T-helper 1 cell treated with Interleukin-12 subunit alpha and Interleukin-12 subunit beta and Interleukin-4 antibody, amounts not matched to agents 30 μg/mL and 1 μg/mL, for 36 hours (primary cell): ENCODE measurements around the gene FREM1.

Experiments
- H3K27ac Mint-ChIP-seq: one replicate; pipeline ENCODE4 v1.8.0; 2021; ENCODE audit warnings: mild to moderate bottlenecking, mixed read lengths
- H3K27me3 Mint-ChIP-seq: one replicate; pipeline ENCODE4 v1.8.0; 2021; ENCODE audit warnings: low read depth, mixed read lengths
- H3K36me3 Mint-ChIP-seq: one replicate; pipeline ENCODE4 v1.8.0; 2021; ENCODE audit warnings: low read depth, mixed read lengths
- H3K4me1 Mint-ChIP-seq: one replicate; pipeline ENCODE4 v1.8.0; 2021; ENCODE audit warnings: low read depth, mixed read lengths
- H3K4me3 Mint-ChIP-seq: one replicate; pipeline ENCODE4 v1.8.0; 2021; ENCODE audit warnings: mild to moderate bottlenecking, moderate library complexity, mixed read lengths
- H3K9me3 Mint-ChIP-seq: one replicate; pipeline ENCODE4 v1.8.0; 2021; ENCODE audit warnings: mixed read lengths

Gene FREM1

DNA sequence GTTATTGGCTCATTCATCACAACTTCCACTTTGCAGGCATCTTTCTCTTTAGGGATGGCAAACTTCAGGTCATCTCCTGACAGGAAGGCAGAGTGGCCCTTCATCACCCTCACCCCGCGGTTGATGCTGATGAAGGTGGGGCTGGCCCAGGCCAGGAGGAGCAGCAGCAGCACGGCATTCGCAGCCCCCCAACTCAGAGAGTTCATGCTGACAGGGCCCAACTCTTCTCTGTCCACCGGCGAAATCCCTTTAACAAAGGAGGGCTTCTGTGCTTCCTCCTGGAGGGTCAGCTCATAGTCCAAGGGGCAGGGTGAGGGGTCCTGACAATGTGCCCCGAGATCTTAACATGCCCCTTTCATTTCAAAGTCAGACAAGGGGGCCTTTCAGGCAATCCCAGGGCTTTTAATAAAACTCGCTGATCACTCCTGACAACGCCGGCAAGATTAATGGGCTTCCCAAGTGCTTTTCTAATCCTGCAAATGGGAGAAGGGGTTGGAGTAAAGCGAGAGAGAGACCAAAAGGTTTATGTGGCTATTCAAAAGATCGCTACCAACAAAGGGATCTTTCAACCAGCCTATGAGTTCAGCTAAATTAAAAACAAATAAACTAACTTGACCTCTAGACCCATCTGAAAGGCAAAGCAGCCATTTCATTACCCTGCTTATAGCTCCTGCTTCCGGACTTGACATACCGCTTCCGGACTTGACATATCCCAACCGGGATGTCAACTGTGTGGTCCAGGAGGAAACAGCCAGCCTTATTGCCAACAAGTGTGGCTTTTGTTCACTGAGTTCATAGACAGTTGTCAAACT lies 41.2 kb downstream of the FREM1 start:
- no peak overlapping the region for H3K4me3 Mint-ChIP-seq
- no peaks in the 10 kb centered on the region for H3K9me3 Mint-ChIP-seq
- H3K4me1 Mint-ChIP-seq, result no peaks in the 10 kb centered on the region

DNA sequence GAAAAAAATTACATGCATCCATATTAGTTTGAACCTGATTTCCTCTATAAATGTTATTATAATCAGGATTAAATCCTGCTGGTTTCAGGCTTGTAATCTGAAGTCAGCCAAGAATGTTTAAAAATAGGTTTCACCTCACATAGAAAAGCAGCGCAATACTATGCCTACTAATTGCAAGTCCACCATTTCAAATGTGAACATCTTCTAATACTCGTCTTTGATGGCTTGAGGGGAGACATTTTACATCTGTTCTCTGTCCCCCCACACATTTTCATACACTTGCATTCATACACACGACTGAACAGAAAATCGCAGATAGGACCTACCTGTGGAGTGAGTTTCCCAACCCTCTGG lies 41.8 kb downstream of the FREM1 start:
- Mint-ChIP-seq H3K27me3 (no peaks in the 10 kb centered on the region), H3K4me1 (no peaks in the 10 kb centered on the region), H3K9me3 (no peaks in the 10 kb centered on the region), H3K27ac (no peak overlapping the region), H3K36me3 (no peaks in the 10 kb centered on the region), H3K4me3 (no peak overlapping the region)

More for the DNA sequence above, 41.2 kb downstream of the FREM1 start:
- H3K27me3 Mint-ChIP-seq, result no peaks in the 10 kb centered on the region
- no peaks in the 10 kb centered on the region for H3K36me3 Mint-ChIP-seq
- H3K27ac Mint-ChIP-seq, result no peak overlapping the region

DNA sequence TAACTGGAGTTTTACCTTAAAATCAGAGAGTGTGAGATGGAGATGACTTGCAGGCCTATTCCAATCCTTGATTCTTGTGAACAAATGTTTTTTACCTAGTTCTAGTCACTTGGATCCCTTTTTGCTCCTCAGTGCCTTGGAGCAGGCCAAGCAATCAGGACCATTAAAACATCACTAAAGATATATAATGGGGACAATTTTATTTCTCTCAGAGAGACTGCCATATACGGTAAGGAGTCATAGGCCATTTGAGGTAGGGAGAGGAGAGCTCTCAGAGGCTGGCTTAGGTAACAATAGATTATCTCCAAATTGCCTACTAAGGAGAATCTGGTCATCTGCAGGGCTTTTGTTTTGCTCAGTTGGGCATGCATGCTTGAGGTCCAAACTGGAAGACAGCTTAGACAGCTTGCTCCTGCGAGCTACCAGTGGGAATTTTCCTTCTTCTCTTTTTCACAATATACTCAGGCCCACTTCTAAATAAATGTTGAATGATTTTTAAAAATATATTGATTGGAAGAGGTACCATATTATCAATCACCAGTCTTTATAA lies 44.0 kb downstream of the FREM1 start:
- H3K9me3 Mint-ChIP-seq, result no peaks in the 10 kb centered on the region
- H3K4me1 Mint-ChIP-seq, result no peaks in the 10 kb centered on the region
- H3K27me3 Mint-ChIP-seq, result no peaks in the 10 kb centered on the region
- no peak overlapping the region for H3K27ac Mint-ChIP-seq
- no peak overlapping the region for H3K4me3 Mint-ChIP-seq
- no peaks in the 10 kb centered on the region for H3K36me3 Mint-ChIP-seq

DNA sequence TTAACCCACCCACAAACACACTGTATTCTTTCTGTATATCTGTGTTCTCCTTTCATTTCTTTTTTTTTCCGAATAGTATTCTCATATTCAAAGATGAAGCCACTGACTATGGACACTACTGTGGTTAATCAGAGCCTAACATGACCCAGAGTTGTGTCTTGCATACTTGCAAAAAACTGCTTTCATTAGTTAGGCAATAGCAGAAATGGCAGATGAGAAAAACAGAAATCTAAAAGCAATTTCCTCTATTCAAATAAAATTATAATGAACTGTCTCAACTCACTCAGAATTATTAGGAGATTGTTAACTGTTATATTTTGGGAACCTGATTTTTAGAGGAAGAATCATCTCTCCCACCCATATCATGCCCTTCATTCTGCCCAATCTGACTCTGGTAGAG lies 45.9 kb downstream of the FREM1 start:
- no peaks in the 10 kb centered on the region for H3K27me3 Mint-ChIP-seq
- no peak overlapping the region for H3K27ac Mint-ChIP-seq
- no peaks in the 10 kb centered on the region for H3K4me1 Mint-ChIP-seq
- no peak overlapping the region for H3K4me3 Mint-ChIP-seq
- H3K9me3 Mint-ChIP-seq, result no peaks in the 10 kb centered on the region
- H3K36me3 Mint-ChIP-seq, result no peaks in the 10 kb centered on the region

DNA sequence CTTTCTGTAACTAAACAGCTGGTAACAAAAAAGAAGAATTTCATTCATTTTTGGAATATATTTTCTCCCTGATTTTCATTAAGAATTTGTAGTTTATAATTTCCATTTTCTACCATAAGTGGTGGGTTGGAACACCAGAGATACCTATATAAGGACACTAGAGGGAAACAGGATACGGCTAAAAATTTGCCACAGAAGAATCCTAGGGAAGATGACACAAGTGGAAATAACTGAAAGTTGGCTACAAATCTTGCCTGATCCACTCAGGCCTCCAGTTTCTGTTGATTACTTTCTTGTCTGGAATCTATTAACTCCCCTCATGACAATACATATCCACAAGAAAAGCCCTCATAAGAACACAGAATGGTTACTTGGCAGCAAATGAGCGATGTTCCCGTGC lies 46.8 kb downstream of the FREM1 start:
- Mint-ChIP-seq H3K4me1 (no peaks in the 10 kb centered on the region), H3K36me3 (no peaks in the 10 kb centered on the region), H3K27me3 (no peaks in the 10 kb centered on the region), H3K4me3 (no peak overlapping the region), H3K9me3 (no peaks in the 10 kb centered on the region), H3K27ac (no peak overlapping the region)

DNA sequence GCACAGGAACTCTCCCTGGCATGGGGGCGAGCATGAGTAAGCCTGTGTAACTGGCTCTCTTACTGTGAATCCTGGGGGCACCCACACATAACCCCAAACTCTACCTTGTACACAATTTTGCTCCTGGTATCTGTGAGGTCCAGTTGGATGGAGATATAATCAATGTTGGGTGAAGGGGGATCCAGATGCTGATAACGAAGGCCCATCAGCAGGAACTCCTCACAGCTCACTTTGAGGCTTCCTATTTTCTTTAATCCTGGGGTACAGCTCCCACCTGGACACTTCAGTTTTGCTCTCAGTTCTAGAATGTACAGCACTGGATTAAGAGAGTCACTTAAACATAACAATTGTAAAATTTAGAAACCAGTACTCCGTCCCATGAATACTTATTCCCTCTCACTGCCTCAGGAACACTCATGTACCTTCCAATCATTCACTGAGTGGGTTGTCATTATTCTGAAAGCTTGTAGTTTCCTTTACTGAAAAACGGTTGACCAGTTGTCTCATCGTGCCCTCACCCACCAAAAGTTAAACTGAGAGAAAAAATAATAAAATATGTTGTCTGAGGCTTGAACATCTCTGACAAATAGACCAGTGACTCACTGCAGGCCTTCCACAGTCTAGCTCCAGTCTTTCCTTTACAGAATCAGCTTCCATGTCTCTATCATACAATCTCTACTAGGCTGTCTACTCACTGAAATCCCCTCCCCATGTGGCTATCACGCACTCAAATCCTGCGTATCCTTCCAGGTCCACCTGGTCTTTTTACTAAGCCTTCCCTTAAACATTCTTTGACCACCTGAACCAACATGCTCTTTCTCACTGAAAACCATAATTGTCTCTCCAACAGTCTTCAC lies 52.6 kb downstream of the FREM1 start:
- Mint-ChIP-seq H3K36me3 (no peaks in the 10 kb centered on the region), H3K27me3 (no peaks in the 10 kb centered on the region), H3K27ac (no peak overlapping the region), H3K4me3 (no peak overlapping the region), H3K4me1 (no peaks in the 10 kb centered on the region), H3K9me3 (no peaks in the 10 kb centered on the region)

DNA sequence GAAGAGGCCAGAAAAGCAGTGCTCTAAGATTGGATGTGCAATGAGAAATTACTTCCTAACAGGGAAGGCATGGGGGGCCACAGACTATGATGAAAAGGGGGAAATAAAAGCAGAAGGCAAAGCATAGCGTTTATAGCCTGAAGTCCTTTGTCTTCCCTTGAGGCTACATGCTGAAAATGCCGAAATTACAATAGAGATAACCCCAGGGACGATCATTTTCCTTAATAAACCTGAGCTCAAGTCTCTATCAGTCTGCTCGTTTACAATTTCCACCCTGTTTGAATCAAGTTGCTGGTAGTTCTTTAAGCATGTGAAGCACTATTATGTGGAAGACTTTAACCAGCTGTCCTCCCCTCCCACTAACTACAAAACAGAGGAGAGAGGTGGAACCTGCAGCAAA lies 60.4 kb downstream of the FREM1 start:
- Mint-ChIP-seq H3K27me3 (peaks cover 10% of the 10 kb centered on the region), H3K4me3 (no peak overlapping the region), H3K4me1 (no peaks in the 10 kb centered on the region), H3K9me3 (no peaks in the 10 kb centered on the region), H3K36me3 (no peaks in the 10 kb centered on the region), H3K27ac (no peak overlapping the region)

DNA sequence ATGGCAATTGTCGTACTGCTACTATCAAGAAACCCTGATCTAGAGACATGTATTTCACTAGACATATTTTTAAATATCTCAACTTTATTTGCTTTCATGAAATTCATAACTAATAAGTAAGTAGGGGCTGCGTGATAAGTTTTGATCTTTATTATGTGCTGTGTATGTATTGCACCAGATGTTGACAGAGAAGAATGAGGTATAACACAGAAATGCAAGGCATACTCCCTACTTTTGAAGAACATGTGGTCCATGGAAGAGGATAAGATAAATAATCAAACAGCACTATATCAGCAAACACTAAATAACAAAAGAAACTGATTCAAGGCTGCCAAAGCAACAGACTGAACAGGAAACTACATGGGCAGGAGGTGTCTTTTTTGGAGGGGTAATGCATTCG lies 60.9 kb downstream of the FREM1 start:
- Mint-ChIP-seq H3K4me3 (no peak overlapping the region), H3K27ac (no peak overlapping the region), H3K4me1 (no peaks in the 10 kb centered on the region), H3K36me3 (no peaks in the 10 kb centered on the region), H3K27me3 (peaks cover 10% of the 10 kb centered on the region), H3K9me3 (no peaks in the 10 kb centered on the region)

DNA sequence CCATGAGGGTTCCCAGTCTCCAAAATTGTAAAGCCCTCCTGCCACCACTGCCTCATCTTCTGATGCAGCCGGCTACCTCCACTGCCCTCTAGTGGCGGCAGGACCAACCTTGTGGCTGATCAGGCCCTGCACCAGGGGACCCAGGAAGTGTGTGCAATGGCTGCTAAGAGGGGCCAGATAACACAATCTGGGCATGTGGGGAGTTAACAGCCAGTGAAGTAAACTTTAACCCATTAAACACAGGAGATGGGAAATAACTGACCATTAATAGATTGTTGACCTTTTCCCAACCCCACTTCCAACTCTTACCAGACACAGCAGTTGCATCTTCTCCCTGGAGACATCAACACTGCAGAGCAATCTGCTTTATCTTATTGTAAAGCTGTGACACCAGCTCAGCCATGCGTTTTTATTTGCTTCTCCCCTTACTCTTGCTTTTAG lies 63.3 kb downstream of the FREM1 start:
- Mint-ChIP-seq H3K27me3 (peaks cover 10% of the 10 kb centered on the region), H3K4me1 (no peaks in the 10 kb centered on the region), H3K4me3 (no peak overlapping the region), H3K9me3 (no peaks in the 10 kb centered on the region), H3K36me3 (no peaks in the 10 kb centered on the region), H3K27ac (no peak overlapping the region)

DNA sequence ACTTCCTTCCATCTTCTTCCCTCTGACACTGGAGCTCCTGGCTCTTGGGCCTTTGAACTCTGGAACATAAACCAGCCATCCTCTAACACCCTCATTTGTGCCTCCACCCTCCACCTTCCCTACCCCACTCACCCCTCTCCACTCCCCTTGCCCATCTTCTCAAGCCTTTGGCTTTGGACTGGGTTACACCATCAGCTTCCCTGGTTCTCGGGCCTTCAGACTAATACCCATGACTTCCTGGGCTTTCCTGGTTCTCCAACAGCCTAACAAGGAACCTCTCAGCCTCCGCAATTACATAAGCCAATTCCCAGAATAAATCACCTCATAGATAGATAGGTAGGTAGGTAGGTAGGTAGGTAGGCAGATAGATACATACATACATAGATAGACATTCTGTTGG lies 67.1 kb downstream of the FREM1 start:
- Mint-ChIP-seq H3K4me1 (no peaks in the 10 kb centered on the region), H3K27me3 (no peaks in the 10 kb centered on the region), H3K27ac (no peak overlapping the region), H3K36me3 (no peaks in the 10 kb centered on the region), H3K4me3 (no peak overlapping the region), H3K9me3 (no peaks in the 10 kb centered on the region)

DNA sequence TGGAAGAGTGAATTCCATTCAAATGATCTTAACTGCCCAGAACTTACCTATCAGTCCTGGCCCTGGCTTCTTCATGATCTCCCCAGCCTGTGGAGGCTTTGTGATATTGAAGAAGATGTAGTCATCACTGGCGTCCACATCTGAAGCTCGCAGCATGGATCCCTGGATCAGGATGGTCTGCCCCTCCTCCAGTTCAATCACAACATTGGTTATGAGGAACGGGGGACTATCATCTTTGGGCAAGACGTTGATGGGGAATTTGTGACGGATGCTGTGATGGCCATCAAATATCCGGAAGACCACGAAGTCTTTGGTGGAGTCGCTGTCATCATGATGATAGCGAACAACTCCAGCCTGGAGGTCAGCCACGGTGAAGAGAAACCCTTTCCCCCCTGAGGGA lies 68.0 kb downstream of the FREM1 start:
- Mint-ChIP-seq H3K4me1 (no peaks in the 10 kb centered on the region), H3K36me3 (no peaks in the 10 kb centered on the region), H3K27me3 (no peaks in the 10 kb centered on the region), H3K27ac (no peak overlapping the region), H3K9me3 (no peaks in the 10 kb centered on the region), H3K4me3 (no peak overlapping the region)

DNA sequence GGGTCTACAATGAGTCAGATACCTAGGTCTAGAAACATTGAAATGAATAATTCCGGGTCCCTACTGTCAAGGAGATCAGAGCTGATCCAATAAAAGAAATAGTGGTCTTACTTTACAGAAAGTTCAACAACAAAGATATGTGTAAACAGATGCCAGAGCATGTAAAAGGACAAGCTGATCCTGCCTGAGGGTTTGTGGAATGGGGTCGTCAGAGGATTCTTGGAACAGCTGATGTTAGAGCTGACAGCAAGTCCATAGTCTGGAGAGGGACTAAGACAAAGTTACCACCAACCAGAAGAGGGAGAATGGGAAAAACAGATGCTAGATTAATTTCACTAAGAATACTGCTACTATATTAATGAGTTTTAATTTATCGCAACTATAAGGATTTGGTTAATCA lies 71.5 kb downstream of the FREM1 start:
- Mint-ChIP-seq H3K36me3 (no peaks in the 10 kb centered on the region), H3K4me1 (no peaks in the 10 kb centered on the region), H3K27me3 (no peaks in the 10 kb centered on the region), H3K4me3 (no peak overlapping the region), H3K9me3 (no peaks in the 10 kb centered on the region), H3K27ac (no peak overlapping the region)

DNA sequence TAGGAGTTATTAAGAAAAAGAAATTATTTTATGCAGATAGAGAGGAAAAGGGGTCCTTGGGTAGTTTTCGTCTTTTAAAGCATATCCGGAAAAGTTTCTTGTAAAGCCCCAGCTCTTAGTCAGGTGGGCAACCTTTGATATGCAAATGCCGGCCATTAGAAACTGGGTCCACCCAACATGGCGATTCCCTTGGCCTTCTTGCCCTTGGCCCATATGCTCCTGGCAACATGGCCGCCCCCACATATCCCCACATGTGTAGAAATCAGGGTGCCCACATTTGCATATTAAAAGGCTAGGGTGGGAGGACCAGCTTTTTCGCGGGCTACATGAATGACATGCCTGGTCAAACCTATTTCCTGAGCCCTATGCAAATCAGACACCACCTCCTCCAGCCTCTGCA lies 73.3 kb downstream of the FREM1 start:
- Mint-ChIP-seq H3K36me3 (no peaks in the 10 kb centered on the region), H3K9me3 (no peaks in the 10 kb centered on the region), H3K4me3 (no peak overlapping the region), H3K4me1 (no peaks in the 10 kb centered on the region), H3K27ac (no peak overlapping the region), H3K27me3 (no peaks in the 10 kb centered on the region)

DNA sequence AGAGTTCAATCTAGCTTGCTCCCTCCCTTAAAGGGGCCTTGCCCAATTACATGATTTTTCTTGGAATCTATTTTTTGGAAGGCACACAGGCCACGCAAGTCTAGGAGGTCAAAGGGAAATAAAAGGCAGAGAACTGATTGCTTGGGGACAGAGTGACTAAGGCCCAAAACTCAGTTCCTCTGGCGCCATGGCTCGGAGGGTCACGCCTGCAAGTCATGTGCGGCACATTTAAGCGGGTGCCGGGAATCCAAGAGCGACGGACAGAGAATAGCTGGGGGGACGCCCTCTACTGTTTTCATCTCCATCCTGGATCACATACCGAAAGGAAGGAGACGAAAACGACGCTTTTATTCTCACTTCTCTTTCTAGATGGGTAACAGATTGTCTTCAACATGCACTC lies 78.6 kb downstream of the FREM1 start:
- H3K4me1 Mint-ChIP-seq, result no peaks in the 10 kb centered on the region
- no peak overlapping the region for H3K4me3 Mint-ChIP-seq
- no peak overlapping the region for H3K27ac Mint-ChIP-seq
- no peaks in the 10 kb centered on the region for H3K27me3 Mint-ChIP-seq
- no peaks in the 10 kb centered on the region for H3K9me3 Mint-ChIP-seq
- H3K36me3 Mint-ChIP-seq, result no peaks in the 10 kb centered on the region

DNA sequence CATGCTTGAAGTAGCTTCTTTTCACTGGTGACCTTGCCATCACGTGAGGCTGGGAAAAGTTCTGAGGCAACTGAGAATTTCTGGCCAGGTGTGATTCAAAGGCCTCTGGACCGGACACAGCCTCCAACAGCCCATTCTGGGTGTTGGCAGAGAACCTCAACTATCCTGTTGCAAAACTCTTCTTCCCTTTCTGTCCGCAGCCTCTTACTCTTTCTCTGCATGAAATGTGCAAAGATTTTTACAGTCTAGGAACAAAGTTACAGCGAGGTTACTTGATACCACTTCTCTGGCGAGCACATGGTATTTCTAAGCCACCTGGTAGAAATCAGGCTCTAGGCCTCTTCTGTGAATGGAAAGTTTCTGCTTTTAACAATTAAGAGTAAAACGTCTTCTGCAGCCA lies 79.2 kb downstream of the FREM1 start:
- H3K4me1 Mint-ChIP-seq, result no peaks in the 10 kb centered on the region
- no peaks in the 10 kb centered on the region for H3K36me3 Mint-ChIP-seq
- H3K9me3 Mint-ChIP-seq, result no peaks in the 10 kb centered on the region
- H3K27me3 Mint-ChIP-seq, result no peaks in the 10 kb centered on the region
- H3K27ac Mint-ChIP-seq, result no peak overlapping the region
- no peak overlapping the region for H3K4me3 Mint-ChIP-seq
